ENCODE results near the gene PHLDB1. TPM values are rescaled to one million over a fixed set of nuclear protein-coding genes. Genes with fewer than 3 reads are reported as not detected.

PHLDB1 gene
- total RNA-seq, 1 donor from 2014 or later = 74.3 TPM

GRCh38 chr11:118622376-118623268 lies 15.2 kb downstream of the PHLDB1 start:
- no peak for DNase-seq

- DNase-seq = no peak
Measured at GRCh38 chr11:118623269-118623655, 15.8 kb downstream of the PHLDB1 start.

- no peak for DNase-seq
Measured at GRCh38 chr11:118625036-118625690, 17.7 kb downstream of the PHLDB1 start.

GRCh38 chr11:118625976-118626375 lies 18.6 kb downstream of the PHLDB1 start:
- no peak for DNase-seq

- DNase-seq = no peak
Measured at GRCh38 chr11:118627566-118627965, 20.2 kb downstream of the PHLDB1 start.

- no peak for DNase-seq
Measured at GRCh38 chr11:118628031-118628430, 20.6 kb downstream of the PHLDB1 start.

GRCh38 chr11:118628432-118628831 lies 21.0 kb downstream of the PHLDB1 start:
- no peak for DNase-seq

GRCh38 chr11:118628861-118629549 lies 21.6 kb downstream of the PHLDB1 start:
- DNase-seq = no peak

- no peak for DNase-seq
Measured at GRCh38 chr11:118629761-118630661, 22.6 kb downstream of the PHLDB1 start.

- no peak for DNase-seq
Measured at GRCh38 chr11:118631142-118631909, 23.9 kb downstream of the PHLDB1 start.

- no peak for DNase-seq
Measured at GRCh38 chr11:118632577-118633318, 25.3 kb downstream of the PHLDB1 start.

GRCh38 chr11:118633319-118633690 lies 25.9 kb downstream of the PHLDB1 start:
- no peak for DNase-seq

- DNase-seq = no peak
Measured at GRCh38 chr11:118633979-118634378, 26.6 kb downstream of the PHLDB1 start.

GRCh38 chr11:118634431-118635236 lies 27.2 kb downstream of the PHLDB1 start:
- peak; percentile 32 for DNase-seq

- DNase-seq = no peak
Measured at GRCh38 chr11:118635237-118635591, 27.8 kb downstream of the PHLDB1 start.

- DNase-seq = no peak
Measured at GRCh38 chr11:118635642-118636041, 28.2 kb downstream of the PHLDB1 start.

GRCh38 chr11:118636569-118637290 lies 29.3 kb downstream of the PHLDB1 start:
- DNase-seq = no peak

- DNase-seq = no peak
Measured at GRCh38 chr11:118638726-118639125, 31.3 kb downstream of the PHLDB1 start.

GRCh38 chr11:118639899-118640298 lies 32.5 kb downstream of the PHLDB1 start:
- no peak for DNase-seq

Measured in skin of body (tissue), 2 donors.